Activated CD8-positive, alpha-beta T cell treated with anti-CD3 and anti-CD28 coated beads, Interleukin-2, amount 10 ng/mL, durations not matched to agents 7 days and 5 days (primary cell): ENCODE data around the gene USP7. TPM values are rescaled to one million over a fixed set of nuclear protein-coding genes. Genes with fewer than 3 reads are reported as not detected.

ENCODE experiments used
- ATAC-seq: fragments of 150-1000 bp; cut with Tn5 transposase; one replicate; pipeline ENCODE4 v1.10.0; 2021; ENCODE audit warnings: moderate library complexity
- CTCF ChIA-PET: fragments of 350-600 bp; sonication (Branson Sonifier 250); formaldehyde crosslinking; loops from one replicate; lab custom pipeline; 2021; ENCODE audit warnings: antibody characterized with exemption; lab: Charles Lee
- POLR2A ChIA-PET: fragments of 350-600 bp; sonication (Branson Sonifier 250); formaldehyde crosslinking; loops from one replicate; lab custom pipeline; 2021; ENCODE audit warnings: antibody characterized with exemption; lab: Charles Lee
- DNase-seq: peaks from one replicate; pipeline ENCODE4 v3.0.0-alpha.2; 2020
- H3K27ac Mint-ChIP-seq: one replicate; pipeline ENCODE4 v1.8.0; 2021; ENCODE audit warnings: mild to moderate bottlenecking, mixed read lengths
- H3K27me3 Mint-ChIP-seq: one replicate; pipeline ENCODE4 v1.8.0; 2021; ENCODE audit warnings: low read depth, mixed read lengths
- H3K36me3 Mint-ChIP-seq: one replicate; pipeline ENCODE4 v1.8.0; 2021; ENCODE audit warnings: low read depth, mixed read lengths
- H3K4me1 Mint-ChIP-seq: one replicate; pipeline ENCODE4 v1.8.0; 2021; ENCODE audit warnings: low read depth, mixed read lengths
- H3K4me3 Mint-ChIP-seq: one replicate; pipeline ENCODE4 v1.8.0; 2021; ENCODE audit warnings: mild to moderate bottlenecking, mixed read lengths
- H3K9me3 Mint-ChIP-seq: one replicate; pipeline ENCODE4 v1.8.0; 2022; ENCODE audit warnings: mixed read lengths; ENCODE audit not compliant: insufficient read depth
- total RNA-seq, 2 experiments: library from RNA; stranded (reverse); gene quantifications; one replicate each; pipeline ENCODE4 v1.2.3, GENCODE V29; 2021

Gene USP7
- 100 to 1,000 TPM; 134 to 144 TPM for total RNA-seq

GRCh38 chr16:8963821-8964441 lies at the start of gene USP7:
TSS of gene USP7 (minus strand) at chr16:8963906. CDS start at chr16:8963285, 621 bp downstream.
- ChIA-PET POLR2A (interaction anchor here (0.6 to 1.5 kb wide), 3 partner anchors 95 to 128 kb away, joined by 3 to 12 read pairs (median 6); partner anchors contain the start of genes CARHSP1 and HAPSTR1), CTCF (interaction anchor here (0.6 to 1.2 kb wide), 3 partner anchors 28 to 397 kb away, joined by 3 to 4 read pairs (median 4); no protein-coding TSS in a partner anchor)
- Mint-ChIP-seq H3K4me3 (peak within 1 kb of the TSS; percentile 84), H3K27me3 (no peaks in the 10 kb centered on the region), H3K36me3 (peaks cover 14% of the 10 kb centered on the region), H3K9me3 (no peaks in the 10 kb centered on the region), H3K27ac (peak within 1 kb of the TSS; percentile 84), H3K4me1 (peaks cover 38% of the 10 kb centered on the region)
- ATAC-seq (peak; percentile 93), DNase-seq (peak; percentile 94)

DNA sequence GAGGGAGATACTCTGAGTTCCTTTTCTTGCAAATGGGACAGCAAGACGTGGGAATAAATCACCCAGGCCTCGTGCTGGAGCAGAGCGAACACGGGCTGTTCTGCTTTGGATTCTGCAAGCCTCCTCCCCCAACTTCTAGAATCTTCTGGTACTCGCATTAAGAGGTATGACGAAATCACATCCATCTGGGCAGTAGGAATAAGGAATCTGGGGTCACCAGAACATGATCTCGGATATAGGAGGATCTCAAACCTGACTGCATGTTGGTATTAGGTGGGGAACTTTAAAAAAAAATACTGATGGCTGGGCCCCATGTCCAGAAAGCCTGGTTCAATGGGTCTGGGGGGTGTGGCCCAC lies 49.8 kb upstream of the USP7 start:
- ATAC-seq = no peak
- ChIA-PET POLR2A (no interaction called here), CTCF (interaction anchor here (1.3 kb wide), 1 partner anchor 76 kb away, joined by 4 read pairs; no protein-coding TSS in a partner anchor)
- no peak overlapping the region for H3K4me3 Mint-ChIP-seq
- no peak for DNase-seq
- peaks cover 7% of the 10 kb centered on the region for H3K9me3 Mint-ChIP-seq
- H3K27me3 Mint-ChIP-seq = peaks cover 13% of the 10 kb centered on the region
- peaks cover 7% of the 10 kb centered on the region for H3K36me3 Mint-ChIP-seq
- H3K27ac Mint-ChIP-seq = no peak overlapping the region
- peaks cover 7% of the 10 kb centered on the region for H3K4me1 Mint-ChIP-seq

- Mint-ChIP-seq H3K36me3 (peaks cover 7% of the 10 kb centered on the region), H3K27ac (no peak overlapping the region), H3K4me1 (peaks cover 7% of the 10 kb centered on the region), H3K27me3 (peaks cover 13% of the 10 kb centered on the region), H3K9me3 (peaks cover 7% of the 10 kb centered on the region), H3K4me3 (no peak overlapping the region)
- ChIA-PET POLR2A (interaction anchor here (0.6 kb wide), 1 partner anchor 163 kb away, joined by 3 read pairs; no protein-coding TSS in a partner anchor), CTCF (interaction anchor here (1.3 kb wide), 1 partner anchor 76 kb away, joined by 4 read pairs; no protein-coding TSS in a partner anchor)
- DNase-seq (no peak), ATAC-seq (no peak)
Observed at GRCh38 chr16:9012848-9013507, 49.3 kb upstream of the USP7 start.

GRCh38 chr16:9012330-9012729 lies 48.6 kb upstream of the USP7 start:
- Mint-ChIP-seq H3K27me3 (peaks cover 16% of the 10 kb centered on the region), H3K36me3 (peaks cover 7% of the 10 kb centered on the region), H3K27ac (no peak overlapping the region), H3K4me1 (peaks cover 7% of the 10 kb centered on the region), H3K9me3 (peaks cover 7% of the 10 kb centered on the region), H3K4me3 (no peak overlapping the region)
- CTCF ChIA-PET = interaction anchor here (1.3 kb wide), 1 partner anchor 77 kb away, joined by 4 read pairs; no protein-coding TSS in a partner anchor
- ATAC-seq = no peak
- POLR2A ChIA-PET = no interaction called here
- no peak for DNase-seq

DNA sequence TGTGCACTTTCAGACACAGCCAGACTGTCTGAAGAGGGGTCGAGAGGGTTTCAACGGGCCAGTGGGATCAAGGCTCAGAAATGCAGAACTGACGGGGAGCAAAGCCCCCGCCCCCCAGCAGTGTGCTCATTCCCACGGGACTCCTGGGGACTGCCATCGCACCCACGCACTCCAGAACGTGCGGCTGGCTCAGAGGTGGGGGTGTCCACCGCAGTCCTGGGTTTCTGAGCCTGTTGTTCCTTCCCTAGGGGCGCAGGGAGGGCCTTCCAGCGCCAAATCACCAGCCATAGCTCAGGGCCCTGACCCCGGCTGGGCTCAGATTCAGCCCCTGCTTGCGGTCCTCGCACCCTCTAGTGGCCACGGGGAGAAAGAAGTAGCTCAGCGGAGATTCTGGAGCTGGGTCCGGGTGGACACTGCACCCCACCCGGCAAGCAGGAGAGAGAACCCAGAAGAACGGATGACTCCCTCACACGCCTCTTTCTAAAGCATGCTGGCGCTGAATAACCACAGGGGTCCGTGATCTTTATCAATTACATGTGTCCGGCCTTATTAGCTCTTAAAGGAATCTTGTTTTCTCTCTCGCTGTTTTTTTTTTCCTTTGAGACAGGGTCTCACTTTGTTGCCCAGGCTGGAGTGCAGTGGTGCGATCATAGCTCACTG lies 45.0 kb upstream of the USP7 start:
- Mint-ChIP-seq H3K36me3 (peaks cover 2% of the 10 kb centered on the region), H3K4me3 (no peak overlapping the region), H3K9me3 (no peaks in the 10 kb centered on the region), H3K4me1 (peaks cover 4% of the 10 kb centered on the region), H3K27ac (no peak overlapping the region), H3K27me3 (peaks cover 16% of the 10 kb centered on the region)
- ATAC-seq = peak; percentile 99
- CTCF ChIA-PET = interaction anchor here (0.6 to 3.2 kb wide), 47 partner anchors 8 to 441 kb away, joined by 3 to 66 read pairs (median 5); partner anchors contain the start of genes CARHSP1 and USP7
- POLR2A ChIA-PET = interaction anchor here (0.8 kb wide), 1 partner anchor 83 kb away, joined by 3 read pairs; the partner anchor contains the start of gene HAPSTR1
- DNase-seq = peak; percentile 77

DNA sequence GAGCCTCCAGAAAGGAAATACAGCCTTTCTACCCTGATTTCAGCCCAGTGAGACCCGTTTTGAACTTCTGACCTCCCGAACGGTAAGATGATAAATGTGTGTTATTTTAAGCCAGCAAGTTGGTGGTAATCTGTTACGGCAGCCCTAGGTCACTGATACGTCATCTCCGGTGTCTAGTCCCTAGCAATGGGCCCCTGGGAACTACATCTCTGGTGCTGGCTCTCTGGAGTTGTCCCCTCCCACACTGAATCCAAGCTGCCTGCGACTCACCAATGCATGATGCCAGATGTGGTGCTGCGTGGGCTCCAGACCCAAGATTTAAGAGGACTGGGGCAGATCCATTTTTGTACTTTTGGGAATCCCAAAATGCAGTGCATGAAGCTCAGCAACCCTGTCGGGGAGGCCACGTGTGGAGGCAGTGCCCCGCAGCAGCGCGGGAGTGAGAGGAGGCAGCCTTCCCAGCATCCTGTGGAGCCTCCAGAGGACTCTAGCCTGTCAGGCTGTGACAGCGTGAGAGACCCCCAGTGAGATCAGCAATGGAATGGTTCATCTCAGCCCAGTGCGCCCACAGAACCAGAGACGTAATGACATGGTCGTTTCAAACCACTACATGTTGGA lies 43.6 kb upstream of the USP7 start:
- Mint-ChIP-seq H3K36me3 (no peaks in the 10 kb centered on the region), H3K4me1 (peaks cover 4% of the 10 kb centered on the region), H3K27me3 (peaks cover 13% of the 10 kb centered on the region), H3K4me3 (no peak overlapping the region), H3K27ac (no peak overlapping the region), H3K9me3 (no peaks in the 10 kb centered on the region)
- CTCF ChIA-PET = interaction anchor here (1.2 to 3.2 kb wide), 5 partner anchors 11 to 127 kb away, joined by 3 to 66 read pairs (median 8); no protein-coding TSS in a partner anchor
- POLR2A ChIA-PET = no interaction called here
- ATAC-seq (no peak), DNase-seq (no peak)

DNA sequence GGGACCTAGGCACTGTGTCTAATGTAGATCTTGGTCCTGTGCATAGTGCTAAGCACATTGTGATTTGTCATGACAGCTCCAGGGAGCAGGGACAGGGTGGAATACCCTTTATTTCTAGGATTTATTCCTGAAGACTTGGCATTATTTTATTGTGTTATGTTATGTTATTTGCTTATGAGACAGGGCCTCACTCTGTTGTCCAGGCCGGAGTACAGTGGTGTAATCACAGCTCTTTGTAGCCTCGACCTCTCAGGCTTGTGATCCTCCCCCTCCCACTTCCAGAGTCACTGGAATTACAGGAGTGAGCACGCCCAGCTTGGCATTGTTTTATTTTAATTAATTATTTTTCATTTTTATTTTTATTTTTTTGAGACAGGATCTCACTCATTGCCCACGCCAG lies 40.5 kb upstream of the USP7 start:
- Mint-ChIP-seq H3K9me3 (no peaks in the 10 kb centered on the region), H3K4me1 (peaks cover 4% of the 10 kb centered on the region), H3K27me3 (peaks cover 9% of the 10 kb centered on the region), H3K36me3 (no peaks in the 10 kb centered on the region), H3K27ac (no peak overlapping the region), H3K4me3 (no peak overlapping the region)
- ChIA-PET POLR2A (interaction anchor here (0.7 kb wide), 1 partner anchor 20 kb away, joined by 4 read pairs; no protein-coding TSS in a partner anchor), CTCF (no interaction called here)
- DNase-seq (no peak), ATAC-seq (no peak)

DNA sequence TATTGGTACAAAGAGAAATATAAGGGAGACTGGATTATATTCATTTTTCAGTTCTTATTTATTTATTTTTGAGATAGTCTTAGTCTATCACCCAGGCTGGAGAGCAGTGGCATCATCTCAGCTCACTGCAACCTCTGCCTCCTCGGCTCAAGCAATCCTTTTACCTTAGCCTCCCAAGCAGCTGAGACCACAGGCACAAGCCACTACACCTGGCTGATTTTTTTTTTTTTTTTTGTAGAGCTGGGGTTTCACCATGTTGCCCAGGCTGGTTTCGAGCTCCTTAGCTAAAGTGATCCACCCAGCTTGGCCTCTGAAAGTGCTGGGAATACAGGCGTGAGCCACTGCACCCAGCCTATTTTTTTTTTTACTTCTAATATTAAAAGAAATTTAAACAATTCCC lies 40.1 kb upstream of the USP7 start:
- Mint-ChIP-seq H3K27ac (no peak overlapping the region), H3K27me3 (peaks cover 7% of the 10 kb centered on the region), H3K9me3 (no peaks in the 10 kb centered on the region), H3K4me3 (no peak overlapping the region), H3K4me1 (peaks cover 2% of the 10 kb centered on the region), H3K36me3 (no peaks in the 10 kb centered on the region)
- ChIA-PET POLR2A (interaction anchor here (0.7 kb wide), 1 partner anchor 19 kb away, joined by 4 read pairs; no protein-coding TSS in a partner anchor), CTCF (no interaction called here)
- no peak for DNase-seq
- ATAC-seq = no peak

- Mint-ChIP-seq H3K36me3 (no peaks in the 10 kb centered on the region), H3K9me3 (no peaks in the 10 kb centered on the region), H3K4me1 (no peaks in the 10 kb centered on the region), H3K4me3 (no peak overlapping the region), H3K27ac (no peak overlapping the region), H3K27me3 (peaks cover 7% of the 10 kb centered on the region)
- ATAC-seq = no peak
- CTCF ChIA-PET = no interaction called here
- POLR2A ChIA-PET = interaction anchor here (0.7 kb wide), 1 partner anchor 19 kb away, joined by 4 read pairs; no protein-coding TSS in a partner anchor
- DNase-seq = no peak
Observed at GRCh38 chr16:9003322-9003721, 39.6 kb upstream of the USP7 start.

GRCh38 chr16:9002042-9002441 lies 38.3 kb upstream of the USP7 start:
- POLR2A ChIA-PET = no interaction called here
- Mint-ChIP-seq H3K27ac (no peak overlapping the region), H3K4me3 (no peak overlapping the region), H3K4me1 (no peaks in the 10 kb centered on the region), H3K36me3 (no peaks in the 10 kb centered on the region), H3K9me3 (no peaks in the 10 kb centered on the region), H3K27me3 (peaks cover 2% of the 10 kb centered on the region)
- CTCF ChIA-PET = no interaction called here
- DNase-seq (peak; percentile 27), ATAC-seq (no peak)

DNA sequence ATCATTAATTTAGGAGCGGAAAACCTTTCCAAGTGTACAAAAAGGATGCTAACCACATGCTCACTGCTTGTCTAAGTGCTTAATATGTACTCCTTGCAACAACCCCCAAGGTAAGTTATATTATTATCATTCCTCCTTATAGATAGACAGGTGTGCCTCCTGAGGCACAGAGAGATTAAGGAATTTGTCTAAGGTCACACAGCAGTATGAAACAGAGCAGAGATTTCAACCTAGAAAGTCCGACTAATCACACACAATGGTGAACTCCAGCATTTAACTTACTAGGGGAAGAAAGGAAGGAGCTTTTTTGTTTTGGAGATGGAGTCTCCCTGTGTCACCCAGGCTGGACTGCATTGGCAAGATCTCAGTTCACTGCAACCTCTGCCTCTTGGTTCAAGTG lies 37.0 kb upstream of the USP7 start:
- no peaks in the 10 kb centered on the region for H3K27me3 Mint-ChIP-seq
- POLR2A ChIA-PET = no interaction called here
- ATAC-seq (no peak), DNase-seq (no peak)
- H3K9me3 Mint-ChIP-seq = no peaks in the 10 kb centered on the region
- CTCF ChIA-PET = interaction anchor here (1.5 kb wide), 1 partner anchor 8 kb away, joined by 5 read pairs; no protein-coding TSS in a partner anchor
- H3K4me1 Mint-ChIP-seq = no peaks in the 10 kb centered on the region
- no peak overlapping the region for H3K27ac Mint-ChIP-seq
- no peak overlapping the region for H3K4me3 Mint-ChIP-seq
- H3K36me3 Mint-ChIP-seq = no peaks in the 10 kb centered on the region
